ENCODE data around the gene NUP188.

The NUP188 gene

DNA sequence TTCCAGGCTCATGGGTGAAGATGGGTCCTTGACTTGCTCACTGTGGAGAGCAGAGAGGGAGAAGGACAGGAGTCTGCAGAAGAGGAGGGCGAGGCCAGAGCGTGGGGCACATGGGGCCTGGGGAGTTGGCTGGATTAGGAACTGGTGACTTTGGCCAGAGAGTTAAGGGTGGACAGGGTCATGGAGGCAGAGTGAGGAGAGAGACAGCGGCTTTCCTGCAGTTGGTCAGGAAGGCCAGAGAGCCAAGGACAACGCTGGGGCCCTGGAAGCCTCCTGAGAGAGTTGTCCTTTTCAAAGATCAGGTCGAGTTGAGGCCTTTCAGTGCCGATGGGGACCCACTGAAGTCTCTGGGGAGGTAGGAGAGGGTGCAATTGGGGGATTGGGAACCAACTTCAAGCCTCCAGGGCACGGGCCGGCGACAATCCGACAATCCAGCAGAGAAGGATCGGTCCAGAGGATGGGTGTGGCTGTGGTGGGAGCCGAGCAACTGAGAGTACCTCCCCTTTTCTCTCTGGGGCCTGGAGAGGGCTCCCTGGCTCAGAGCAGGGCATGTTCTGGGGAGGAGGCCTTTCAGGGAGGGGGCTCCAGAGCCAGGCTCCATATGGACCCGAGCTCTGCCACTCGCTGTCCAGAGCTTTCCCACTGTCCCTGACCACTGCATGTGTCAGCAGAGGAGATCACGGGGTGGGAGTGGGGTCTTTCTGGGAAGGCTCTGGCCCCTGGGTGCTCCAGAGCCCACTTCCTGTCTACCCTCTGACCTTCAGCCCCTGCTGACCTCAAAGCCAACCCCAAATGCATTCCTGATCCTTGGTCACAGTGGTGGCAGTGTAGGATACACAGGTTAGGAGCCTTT is 34.2 kb upstream of the NUP188 start:
- FAIRE-seq (no peak), DNase-seq (ENCODE audit: insufficient read length, low spot score) (no peak)

DNA sequence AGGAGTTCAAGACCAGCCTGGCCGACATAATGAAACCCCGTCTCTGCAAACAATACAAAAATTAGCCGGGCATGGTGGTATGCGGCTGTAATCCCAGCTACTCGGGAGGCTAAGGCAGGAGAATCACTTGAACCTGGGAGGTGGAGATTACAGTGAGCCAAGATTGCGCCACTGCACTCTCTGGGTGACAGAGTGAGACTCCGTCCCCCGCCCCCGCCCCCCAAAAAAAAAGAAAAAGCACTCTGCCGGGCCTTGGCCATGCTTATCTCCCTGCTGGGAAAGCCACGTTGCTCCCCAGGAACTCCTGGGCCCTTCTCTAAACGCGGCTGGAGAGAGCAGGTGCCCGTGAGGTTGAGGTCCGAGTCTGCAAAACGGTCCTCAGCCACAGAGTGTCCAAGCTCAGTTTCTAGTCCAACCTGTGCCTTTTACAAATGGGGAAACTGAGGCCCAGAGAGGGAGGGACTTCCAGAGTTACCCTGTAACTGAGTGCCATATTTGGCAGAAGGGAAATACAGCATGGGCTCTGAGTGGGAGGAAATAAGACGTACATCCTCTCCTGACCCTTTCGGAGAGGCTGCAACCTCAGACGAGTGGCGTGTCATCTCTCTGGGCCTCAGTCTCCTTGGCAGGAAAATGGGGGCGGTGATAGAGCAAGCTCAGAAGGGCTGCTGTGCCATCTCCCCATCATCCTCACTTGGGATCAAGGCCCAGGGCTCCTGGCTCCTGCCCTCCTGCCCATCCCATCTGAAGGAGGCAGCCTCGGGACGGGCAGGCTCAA is 33.3 kb upstream of the NUP188 start:
- DNase-seq (ENCODE audit: insufficient read length, low spot score) (no peak), FAIRE-seq (no peak)

DNA sequence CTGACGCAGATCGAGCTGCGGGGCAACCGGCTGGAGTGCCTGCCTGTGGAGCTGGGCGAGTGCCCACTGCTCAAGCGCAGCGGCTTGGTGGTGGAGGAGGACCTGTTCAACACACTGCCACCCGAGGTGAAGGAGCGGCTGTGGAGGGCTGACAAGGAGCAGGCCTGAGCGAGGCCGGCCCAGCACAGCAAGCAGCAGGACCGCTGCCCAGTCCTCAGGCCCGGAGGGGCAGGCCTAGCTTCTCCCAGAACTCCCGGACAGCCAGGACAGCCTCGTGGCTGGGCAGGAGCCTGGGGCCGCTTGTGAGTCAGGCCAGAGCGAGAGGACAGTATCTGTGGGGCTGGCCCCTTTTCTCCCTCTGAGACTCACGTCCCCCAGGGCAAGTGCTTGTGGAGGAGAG is 31.3 kb upstream of the NUP188 start:
- FAIRE-seq (no peak), DNase-seq (ENCODE audit: insufficient read length, low spot score) (no peak)

DNA sequence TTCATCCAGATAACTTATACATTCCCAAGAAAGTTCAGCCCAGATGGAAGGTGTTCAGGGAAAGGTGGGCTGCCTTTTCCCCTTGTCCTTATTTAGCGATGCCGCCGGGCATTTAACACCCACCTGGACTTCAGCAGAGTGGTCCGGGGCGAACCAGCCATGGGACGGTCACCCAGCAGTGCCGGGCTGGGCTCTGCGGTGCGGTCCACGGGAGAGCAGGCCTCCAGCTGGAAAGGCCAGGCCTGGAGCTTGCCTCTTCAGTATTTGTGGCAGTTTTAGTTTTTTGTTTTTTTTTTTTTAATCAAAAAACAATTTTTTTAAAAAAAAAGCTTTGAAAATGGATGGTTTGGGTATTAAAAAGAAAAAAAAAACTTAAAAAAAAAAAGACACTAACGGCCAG is 30.8 kb upstream of the NUP188 start:
- FAIRE-seq = no peak
- no peak for DNase-seq (ENCODE audit: insufficient read length, low spot score)

DNA sequence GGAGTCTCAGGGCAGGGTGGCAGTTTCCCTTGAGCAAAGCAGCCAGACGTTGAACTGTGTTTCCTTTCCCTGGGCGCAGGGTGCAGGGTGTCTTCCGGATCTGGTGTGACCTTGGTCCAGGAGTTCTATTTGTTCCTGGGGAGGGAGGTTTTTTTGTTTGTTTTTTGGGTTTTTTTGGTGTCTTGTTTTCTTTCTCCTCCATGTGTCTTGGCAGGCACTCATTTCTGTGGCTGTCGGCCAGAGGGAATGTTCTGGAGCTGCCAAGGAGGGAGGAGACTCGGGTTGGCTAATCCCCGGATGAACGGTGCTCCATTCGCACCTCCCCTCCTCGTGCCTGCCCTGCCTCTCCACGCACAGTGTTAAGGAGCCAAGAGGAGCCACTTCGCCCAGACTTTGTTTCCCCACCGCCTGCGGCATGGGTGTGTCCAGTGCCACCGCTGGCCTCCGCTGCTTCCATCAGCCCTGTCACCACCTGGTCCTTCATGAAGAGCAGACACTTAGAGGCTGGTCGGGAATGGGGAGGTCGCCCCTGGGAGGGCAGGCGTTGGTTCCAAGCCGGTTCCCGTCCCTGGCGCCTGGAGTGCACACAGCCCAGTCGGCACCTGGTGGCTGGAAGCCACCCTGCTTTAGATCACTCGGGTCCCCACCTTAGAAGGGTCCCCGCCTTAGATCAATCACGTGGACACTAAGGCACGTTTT is 30.2 kb upstream of the NUP188 start:
- no peak for DNase-seq (ENCODE audit: insufficient read length, low spot score)
- no peak for FAIRE-seq

DNA sequence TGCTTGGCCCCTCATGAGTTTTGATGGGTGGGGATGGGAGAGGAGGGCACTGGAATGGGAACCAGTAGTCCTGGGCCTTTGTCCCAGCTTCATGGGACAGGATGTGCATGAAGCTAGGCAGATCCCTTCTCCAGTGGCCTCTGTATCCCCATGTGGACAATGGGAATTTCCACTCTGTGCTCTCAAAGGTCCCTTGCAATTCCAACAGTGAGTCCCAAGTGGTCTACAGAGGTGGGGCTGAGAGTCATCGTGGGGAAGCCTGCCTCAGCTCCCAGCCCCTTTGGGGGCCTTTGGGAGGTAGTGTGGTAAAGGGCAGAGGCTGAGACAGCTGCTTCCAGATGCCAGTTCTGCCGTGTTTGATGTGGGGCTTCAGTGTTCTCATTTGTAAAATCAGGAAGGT is 28.6 kb upstream of the NUP188 start:
- FAIRE-seq = no peak

DNA sequence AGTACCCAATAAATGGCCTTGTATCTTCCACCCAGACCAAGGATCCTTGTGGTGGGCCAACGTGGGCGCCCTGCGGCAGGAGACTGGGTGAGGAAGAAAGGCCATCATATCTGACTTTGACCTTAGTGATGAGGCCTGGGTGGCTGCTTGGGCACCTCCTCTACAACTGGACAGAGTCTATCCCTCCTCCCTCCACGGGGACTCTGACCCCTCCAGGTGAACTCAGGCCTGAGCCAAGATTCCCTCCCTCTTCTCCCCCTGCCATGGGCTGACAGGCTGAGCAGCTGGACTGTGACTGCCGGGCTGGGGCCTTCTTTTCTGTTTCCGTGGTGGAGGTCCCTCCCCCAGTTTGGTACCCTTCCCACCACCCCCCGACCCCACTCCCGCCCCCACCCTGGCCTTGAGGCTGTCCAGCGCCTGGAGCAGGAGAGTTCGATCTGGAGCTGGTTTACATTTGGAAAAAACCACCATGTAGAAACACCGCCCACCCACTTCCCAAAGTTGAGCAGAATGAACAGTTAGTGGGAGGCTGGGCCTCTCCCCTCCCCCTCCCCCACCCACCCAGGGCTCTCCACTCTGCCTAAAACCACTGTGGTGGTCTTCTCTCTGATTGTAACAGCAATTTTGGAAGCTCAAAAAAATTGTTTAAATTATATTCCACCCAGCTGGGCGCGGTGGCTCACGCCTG is 28.0 kb upstream of the NUP188 start:
- FAIRE-seq (no peak), DNase-seq (ENCODE audit: insufficient read length, low spot score) (no peak)

More for the DNA sequence above, 28.6 kb upstream of the NUP188 start:
- no peak for DNase-seq (ENCODE audit: insufficient read length, low spot score)

DNA sequence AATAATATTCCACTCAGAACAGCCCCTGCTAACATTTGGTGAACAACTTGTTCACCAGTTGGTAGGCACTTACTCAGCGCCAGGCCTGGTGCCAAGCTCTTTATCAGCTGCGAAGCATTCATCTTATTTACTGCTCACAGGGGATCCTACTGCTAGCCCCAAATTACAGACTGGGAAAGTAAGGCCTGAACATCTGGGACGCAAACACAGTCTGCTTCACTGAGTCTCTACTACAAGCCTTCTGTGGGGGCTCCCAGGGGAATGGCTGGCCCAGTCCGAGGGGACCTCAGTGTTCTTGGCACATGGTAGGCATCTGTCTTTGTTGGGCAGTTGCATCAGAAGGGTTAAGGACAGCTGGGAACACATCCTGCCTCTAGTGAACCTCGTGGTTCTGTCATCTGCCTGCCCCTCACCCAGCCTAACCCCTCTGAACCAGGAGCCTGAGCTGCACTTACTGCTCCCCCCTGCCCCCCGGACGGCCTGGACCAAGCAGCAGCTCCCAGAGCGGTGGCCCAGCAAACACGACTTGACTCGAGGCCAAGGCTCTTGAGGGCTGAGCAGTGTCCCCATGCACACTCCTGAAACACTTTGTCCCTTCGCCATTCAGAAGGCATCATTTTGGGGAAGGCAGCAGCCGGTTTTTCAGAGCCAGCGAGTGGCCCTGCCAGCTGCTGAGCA is 27.0 kb upstream of the NUP188 start, which contains the start of gene PHYHD1:
PHYHD1 (plus strand) TSS at position 602 of the 678 bp plus-strand sequence. CDS start 1,342 bp downstream, outside the sequence.
- FAIRE-seq = no peak
- DNase-seq (ENCODE audit: insufficient read length, low spot score) = no peak

DNA sequence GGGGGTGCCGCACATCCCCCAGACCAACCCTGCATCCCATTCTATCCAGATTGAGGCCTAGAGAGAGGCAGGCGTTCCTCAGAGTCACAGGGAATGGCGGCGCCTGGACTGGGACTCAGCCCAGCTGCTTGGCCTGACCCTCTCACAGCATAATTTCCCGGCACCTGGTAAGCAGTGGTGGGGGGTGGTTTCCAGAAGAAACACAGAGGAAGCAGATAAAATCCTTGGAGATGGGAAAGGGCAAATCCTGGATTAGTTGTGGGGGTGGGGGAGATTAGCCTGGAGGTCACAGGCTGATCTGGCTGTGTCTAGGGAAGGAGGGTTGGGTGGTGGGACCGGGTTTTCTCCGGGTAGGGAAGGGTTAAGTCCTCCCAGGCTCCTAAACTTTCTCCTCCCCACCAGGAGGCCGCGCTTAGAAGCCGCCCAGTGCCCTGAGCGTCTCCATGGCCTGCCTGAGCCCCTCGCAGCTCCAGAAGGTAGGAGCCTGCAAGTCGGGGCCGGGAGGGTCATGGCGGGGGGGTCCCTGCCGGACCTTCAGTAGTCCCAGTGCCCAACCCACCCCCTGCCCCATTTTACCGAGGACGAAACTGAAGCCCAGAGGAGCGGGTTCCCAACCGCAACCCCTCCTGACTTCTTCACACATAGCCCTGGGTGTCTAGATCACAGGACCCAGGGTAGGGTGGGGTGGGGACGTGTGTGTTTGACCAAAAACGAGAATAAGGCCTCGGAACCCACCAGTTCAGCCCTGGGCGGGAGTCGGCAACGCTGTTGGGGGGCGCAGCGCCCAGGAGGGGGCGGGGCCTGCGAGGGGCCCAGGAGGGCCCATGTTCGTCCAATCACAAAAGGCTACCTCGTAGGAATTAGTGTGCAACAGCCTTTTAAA is 25.4 kb upstream of the NUP188 start:
- DNase-seq (ENCODE audit: insufficient read length, low spot score) = no peak

DNA sequence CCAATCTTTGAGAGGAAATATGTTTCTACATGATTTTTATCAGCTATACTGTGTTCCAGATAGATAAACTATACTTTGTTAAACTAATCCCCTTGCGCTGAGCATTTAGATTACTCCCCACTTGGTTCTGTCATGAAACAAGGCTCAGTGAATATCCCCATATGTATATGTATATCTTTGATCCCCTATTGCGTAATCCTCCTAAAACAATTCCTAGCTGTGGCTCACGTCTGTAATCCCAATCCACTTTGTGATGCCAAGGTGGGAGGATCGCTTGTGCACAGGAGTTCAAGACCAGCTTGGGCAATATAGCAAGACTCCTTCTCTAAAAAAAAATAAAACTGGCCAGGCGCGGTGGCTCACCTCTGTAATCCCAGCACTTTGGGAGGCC is 24.0 kb upstream of the NUP188 start:
- DNase-seq (ENCODE audit: insufficient read length, low spot score) = no peak
- FAIRE-seq = no peak

More for the DNA sequence above, 25.4 kb upstream of the NUP188 start:
- FAIRE-seq = no peak

DNA sequence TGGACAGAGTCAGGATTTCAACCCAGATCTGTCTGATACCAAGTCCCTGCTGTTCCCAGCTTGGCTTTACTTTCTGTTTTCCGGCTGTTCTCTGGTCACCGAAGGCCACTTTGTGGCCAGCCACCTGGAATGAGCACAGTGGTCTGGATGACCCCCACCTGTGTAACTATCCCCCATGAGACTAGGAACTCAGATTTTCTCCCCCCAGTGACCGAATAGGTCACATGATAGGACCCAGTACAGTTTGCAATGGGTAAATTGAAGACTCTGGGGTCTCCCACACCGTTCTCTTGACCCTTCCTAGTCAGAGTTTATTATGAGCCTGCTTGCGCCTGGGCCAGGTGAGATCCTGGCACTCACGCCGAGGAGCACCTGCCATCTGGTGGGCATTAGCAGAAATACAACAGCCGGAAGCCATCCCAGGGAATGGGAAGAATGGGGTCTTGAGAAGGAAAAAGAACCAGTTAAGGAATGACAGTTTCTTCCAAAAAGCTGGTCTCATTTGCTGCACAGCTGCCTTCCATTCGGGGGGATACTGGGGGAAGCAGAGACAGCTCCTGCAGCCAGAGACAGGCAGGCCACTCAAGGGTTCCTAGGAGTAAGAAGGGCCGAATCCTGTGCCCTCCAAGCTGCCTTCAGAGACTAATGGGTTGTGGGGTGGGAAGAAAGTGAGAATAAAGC is 19.6 kb upstream of the NUP188 start:
- FAIRE-seq (no peak), DNase-seq (ENCODE audit: insufficient read length, low spot score) (peak; percentile 69)

DNA sequence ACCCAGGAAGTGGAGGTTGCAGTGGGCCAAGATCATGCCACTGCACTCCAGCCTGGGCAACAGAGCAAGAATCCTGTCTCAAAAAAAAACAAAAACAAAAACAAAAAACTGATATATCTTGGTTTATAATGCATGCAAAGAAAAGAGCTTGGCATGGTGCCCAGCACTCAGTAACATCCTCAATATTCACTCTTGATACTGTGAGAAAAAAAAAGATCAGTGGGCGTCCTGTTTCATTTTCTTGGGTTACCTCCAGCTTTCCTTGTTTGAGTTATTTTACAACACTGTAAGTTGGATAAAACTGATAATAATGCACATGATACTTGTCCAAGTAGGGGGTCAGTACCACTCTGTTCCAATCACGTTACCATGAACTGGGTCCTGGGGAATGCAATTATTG is 18.9 kb upstream of the NUP188 start:
- FAIRE-seq = no peak
- no peak for DNase-seq (ENCODE audit: insufficient read length, low spot score)

DNA sequence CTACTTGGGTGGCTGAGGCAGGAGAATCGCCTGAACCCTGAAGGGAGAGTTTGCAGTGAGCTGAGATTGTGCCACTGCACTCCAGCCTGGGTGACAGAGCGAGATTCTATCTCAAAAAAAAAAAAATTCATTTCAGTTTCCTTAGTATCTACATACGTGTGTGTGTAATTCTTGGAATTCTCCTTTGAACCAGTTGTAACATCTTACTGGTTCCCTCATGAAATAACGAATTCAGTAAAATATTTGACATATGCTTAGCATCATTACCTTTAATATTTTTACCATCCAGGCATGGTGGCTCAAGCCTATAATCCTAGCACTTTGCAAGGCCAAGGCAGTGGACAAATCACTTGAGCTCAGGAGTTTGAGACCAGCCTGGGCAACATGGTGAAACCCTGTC is 17.9 kb upstream of the NUP188 start:
- DNase-seq (ENCODE audit: insufficient read length, low spot score) (no peak), FAIRE-seq (no peak)

DNA sequence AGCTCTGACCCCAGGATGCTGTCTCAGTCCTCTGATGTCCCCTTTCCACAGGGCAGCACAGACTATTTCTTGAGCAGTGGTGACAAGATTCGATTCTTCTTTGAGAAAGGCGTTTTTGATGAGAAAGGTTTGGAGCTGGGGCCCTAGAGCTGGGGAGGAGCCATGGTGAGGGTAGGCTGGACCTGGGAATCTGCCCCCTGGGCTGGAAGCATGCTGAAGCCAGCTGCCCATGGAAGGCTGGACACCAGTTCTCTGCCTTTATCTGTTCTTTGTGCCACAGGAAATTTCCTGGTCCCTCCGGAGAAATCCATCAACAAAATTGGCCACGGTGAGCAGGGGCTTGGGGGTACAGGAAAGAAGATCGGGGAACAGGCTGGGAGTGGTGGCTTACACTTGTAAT is 13.8 kb upstream of the NUP188 start:
- no peak for DNase-seq (ENCODE audit: insufficient read length, low spot score)
- no peak for FAIRE-seq

DNA sequence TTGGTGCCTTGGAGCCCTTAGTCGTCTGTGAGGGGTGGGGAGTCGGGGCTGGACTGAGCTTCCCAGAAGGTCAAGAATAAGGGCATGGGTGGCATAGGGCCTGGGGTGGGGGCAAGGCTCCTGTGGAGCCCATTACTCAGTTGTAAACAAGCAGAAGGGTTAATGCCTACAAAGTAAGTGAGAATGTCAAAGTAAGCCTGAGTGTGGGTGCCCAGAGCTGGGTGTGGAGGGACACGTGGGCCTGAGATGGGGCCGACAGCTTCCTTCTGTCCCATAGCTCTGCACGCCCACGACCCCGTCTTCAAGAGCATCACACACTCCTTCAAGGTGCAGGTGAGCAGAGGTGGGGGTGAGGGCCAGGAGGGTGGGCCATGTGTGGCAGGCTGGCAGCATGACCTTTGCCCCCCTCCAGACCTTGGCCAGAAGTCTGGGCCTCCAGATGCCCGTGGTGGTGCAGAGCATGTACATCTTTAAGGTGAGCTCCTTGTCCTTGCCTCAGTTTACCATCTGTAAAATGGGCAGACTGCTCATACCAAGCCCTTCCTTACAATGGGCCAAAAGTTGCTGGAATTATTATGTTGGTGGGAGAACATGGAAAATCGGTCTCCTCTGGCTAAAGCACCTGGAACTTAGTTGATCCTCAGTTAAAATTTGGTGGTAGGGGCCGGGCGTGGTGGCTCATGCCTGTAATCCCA is 11.2 kb upstream of the NUP188 start:
- DNase-seq (ENCODE audit: insufficient read length, low spot score) (no peak), FAIRE-seq (no peak)

DNA sequence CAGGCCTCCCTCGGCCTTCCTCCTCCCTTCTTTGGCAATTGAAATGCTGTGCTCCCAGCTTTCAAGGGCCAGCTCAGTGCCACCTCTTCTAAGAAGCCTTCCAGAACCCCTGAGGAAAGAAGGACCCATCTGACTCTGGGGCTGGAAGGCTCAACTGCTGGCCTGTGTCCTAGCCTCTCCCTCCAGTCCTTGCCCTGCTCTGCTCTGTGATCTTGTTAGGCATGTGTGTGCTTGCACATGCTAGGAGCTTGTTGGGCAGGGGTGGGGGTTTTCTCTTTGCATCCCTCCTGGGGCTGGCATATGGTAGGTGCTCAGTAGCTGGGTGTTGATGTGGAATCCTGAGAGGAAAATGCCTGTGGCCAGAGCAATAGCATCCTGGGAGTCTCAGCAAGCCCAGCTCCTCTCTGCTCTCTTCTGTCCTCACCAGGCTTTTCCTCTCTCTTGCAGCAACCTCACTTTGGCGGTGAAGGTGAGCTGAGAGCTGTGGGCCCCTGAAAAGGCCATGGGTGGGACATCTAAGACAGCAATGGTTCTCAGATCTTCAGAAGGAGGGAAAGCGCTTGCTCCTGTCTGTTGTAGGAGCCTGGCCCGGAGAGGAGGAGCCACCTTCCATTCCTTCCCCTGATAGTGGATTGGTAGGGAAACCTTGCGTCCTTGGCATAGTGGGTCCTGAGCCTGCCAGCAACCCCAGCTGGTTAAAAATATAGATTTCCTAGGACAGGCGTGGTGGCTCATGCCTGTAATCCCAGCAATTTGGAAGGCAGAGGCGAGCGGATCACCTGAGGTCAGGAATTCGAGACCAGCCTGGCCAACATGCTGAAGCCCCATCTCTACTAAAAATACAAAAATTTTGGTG is 10.0 kb upstream of the NUP188 start:
- DNase-seq (ENCODE audit: insufficient read length, low spot score) (no peak), FAIRE-seq (no peak)

DNA sequence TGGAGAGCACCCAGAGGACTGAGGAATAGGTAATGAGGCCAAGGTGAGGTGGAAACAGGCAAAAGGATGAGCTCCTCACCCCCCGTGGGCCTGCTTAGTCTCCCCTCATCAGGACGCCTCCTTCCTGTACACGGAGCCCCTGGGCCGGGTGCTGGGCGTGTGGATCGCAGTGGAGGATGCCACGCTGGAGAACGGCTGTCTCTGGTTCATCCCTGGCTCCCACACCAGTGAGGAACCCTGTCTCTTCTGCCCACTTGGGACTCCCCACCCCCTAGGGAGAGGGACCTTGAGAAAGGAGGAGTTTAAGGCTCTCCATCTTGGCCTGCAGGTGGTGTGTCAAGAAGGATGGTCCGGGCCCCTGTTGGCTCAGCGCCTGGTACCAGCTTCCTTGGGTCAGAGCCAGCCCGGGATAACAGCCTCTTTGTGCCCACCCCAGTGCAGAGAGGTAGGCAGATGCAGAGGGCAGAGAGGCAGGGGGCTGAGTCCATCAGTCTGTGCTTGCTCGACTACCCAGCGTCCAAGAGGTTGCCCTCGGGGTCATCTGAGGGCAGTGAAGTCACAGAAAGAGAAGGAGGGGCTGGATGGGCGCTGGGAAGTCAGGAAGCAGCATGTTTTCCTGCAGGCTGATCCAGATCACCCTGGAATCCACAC is 7.1 kb upstream of the NUP188 start:
- DNase-seq (ENCODE audit: insufficient read length, low spot score) (no peak), FAIRE-seq (no peak)

Measured in GM19239 (cell line).